HUES6 (cell line): Measurements from ENCODE around the gene TOR1AIP1.

Experiments used
- H3K27ac ChIP-seq: 2 replicates; pipeline ENCODE4 v1.7.0; 2013; ENCODE audit warnings: low read depth, mild to moderate bottlenecking, low read length, inconsistent platforms
- H3K27me3 ChIP-seq: 2 replicates; pipeline ENCODE4 v1.6.1; 2013; ENCODE audit warnings: low read length; ENCODE audit not compliant: control insufficient read depth, insufficient read depth
- H3K36me3 ChIP-seq: 2 replicates; pipeline ENCODE4 v1.6.1; 2013; ENCODE audit warnings: low read length; ENCODE audit not compliant: control insufficient read depth, insufficient read depth
- H3K4me1 ChIP-seq: 2 replicates; pipeline ENCODE4 v1.6.1; 2013; ENCODE audit warnings: low read length; ENCODE audit not compliant: control insufficient read depth, insufficient read depth
- H3K4me3 ChIP-seq: 2 replicates; pipeline ENCODE4 v1.5.1; 2013; ENCODE audit warnings: low read depth, low read length
- H3K9ac ChIP-seq: one replicate; pipeline ENCODE4 v1.6.1; 2013; ENCODE audit warnings: mild to moderate bottlenecking, low read length
- H3K9me3 ChIP-seq: 2 replicates; pipeline ENCODE4 v1.6.1; 2013; ENCODE audit warnings: low read depth, low read length; ENCODE audit not compliant: control insufficient read depth, insufficient read depth

Gene TOR1AIP1

DNA sequence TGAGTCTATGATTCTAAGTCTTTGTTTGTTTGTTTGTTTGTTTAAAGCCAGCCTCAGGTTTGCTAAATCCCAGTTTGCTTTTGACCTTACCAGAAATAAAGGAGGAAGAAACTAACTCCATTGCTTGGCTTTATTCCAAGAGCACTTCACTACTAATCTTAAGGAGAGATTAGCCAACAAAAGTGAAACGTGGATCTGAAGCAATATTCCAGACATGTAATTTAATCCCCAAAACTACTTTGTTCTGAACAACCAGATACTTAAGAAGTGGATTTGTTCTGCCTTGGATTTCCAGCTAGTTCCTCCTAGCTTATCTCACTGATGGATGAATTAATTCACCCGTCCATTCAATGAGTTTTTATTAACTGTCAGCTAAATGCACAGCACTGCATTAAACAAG lies 56.7 kb downstream of the TOR1AIP1 start:
- Histone ChIP-seq H3K9ac (no peak overlapping the region), H3K27ac (no peak overlapping the region), H3K27me3 (no peaks in the 10 kb centered on the region), H3K4me1 (no peaks in the 10 kb centered on the region), H3K36me3 (no peaks in the 10 kb centered on the region), H3K4me3 (no peak overlapping the region), H3K9me3 (no peaks in the 10 kb centered on the region)

DNA sequence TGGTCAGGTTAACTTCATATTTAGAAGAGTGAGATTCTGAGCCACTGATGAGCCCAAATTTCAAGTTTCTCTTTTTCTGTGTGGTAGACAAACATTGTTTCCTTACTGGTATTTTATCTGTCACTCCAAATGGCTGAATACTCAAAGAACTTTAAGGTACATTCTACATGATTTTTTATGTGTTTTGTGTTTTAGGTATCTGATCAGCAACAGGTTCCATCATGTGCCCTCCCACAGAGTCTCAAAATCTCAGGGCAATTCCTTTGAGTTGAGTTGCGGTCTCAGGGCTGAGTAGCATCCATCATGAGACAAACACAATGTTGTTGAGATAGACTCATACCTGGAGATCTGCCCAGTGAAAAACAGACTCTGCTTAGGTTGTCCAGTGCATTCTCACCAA lies 57.9 kb downstream of the TOR1AIP1 start:
- Histone ChIP-seq H3K27ac (no peak overlapping the region), H3K27me3 (no peaks in the 10 kb centered on the region), H3K36me3 (no peaks in the 10 kb centered on the region), H3K4me1 (no peaks in the 10 kb centered on the region), H3K4me3 (no peak overlapping the region), H3K9ac (no peak overlapping the region), H3K9me3 (no peaks in the 10 kb centered on the region)

DNA sequence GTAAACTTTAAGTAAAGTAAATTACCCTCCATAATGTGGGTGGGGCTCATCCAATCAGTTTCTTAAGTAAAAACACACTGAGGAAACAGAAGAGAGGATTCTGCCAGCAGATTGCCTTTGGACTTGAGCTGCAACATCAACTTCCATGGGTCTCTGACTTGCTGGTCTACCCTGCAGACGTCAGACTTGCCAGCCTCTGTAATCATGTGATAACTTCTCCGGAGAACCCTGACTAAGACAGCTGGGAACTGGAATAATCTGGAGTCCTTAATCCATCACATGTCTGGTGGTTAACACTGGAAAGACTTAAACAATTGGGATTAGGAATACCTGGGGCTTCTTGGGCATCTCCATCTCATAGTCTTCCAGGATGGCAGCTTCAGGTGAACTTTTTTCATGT lies 59.4 kb downstream of the TOR1AIP1 start:
- no peaks in the 10 kb centered on the region for H3K4me1 ChIP-seq
- H3K4me3 ChIP-seq = no peak overlapping the region
- H3K9me3 ChIP-seq = no peaks in the 10 kb centered on the region
- H3K27ac ChIP-seq = no peak overlapping the region
- H3K9ac ChIP-seq = no peak overlapping the region
- H3K27me3 ChIP-seq = no peaks in the 10 kb centered on the region
- H3K36me3 ChIP-seq = no peaks in the 10 kb centered on the region

DNA sequence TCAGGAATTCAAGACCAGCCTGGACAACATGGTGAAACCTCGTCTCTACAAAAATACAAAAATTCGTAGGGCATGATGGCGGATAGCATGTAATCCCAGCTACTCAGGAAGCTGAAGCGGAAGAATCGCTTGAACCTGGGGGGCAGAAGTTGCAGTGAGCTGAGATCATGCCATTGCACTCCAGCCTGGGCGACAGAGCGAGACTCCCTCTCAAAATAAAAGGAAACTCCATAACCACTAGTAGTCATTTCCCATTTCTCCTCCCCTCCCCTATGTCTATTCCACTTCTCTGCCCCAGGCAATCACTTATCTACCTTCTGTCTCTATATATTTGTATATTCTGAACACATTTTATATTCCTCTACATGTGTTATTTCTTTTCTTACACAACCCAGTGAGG lies 68.6 kb downstream of the TOR1AIP1 start:
- Histone ChIP-seq H3K9ac (no peak overlapping the region), H3K36me3 (no peaks in the 10 kb centered on the region), H3K27ac (no peak overlapping the region), H3K4me3 (no peak overlapping the region), H3K9me3 (no peaks in the 10 kb centered on the region), H3K4me1 (no peaks in the 10 kb centered on the region), H3K27me3 (no peaks in the 10 kb centered on the region)

DNA sequence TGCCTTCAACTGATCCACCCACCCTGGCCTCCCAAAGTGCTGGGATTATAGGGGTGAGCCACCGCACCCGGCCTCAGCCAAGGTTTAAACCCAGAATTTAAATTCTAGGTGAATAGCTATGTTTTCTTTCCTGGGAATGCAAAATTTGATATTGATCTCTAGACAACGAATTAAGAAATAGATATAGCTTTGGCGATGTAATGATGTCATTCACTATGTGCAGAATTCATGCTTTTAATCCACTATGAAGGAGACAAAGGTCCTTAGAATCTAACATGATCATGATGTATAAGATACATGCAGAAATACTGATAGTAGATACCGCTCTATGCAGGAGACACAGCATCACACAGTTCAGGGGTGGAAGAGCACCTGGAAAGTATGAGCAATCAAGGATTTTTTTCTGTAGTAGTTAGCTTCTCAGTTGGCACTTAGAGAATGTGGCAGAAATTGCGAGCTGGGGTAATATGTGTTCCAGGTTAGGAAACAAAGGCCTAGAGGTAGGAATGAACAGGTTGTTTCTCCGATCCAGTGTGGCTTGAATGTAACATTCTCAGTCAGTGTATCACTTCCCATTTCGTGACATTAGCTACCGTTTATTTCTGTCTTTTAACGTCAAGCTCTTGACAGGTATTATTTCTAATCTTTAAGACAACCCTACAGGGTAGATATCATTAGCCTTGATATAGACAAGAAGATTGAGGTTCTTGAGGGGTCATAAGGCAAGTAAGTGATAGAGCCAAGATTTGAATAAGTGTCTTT lies 69.5 kb downstream of the TOR1AIP1 start:
- Histone ChIP-seq H3K9me3 (no peaks in the 10 kb centered on the region), H3K27ac (no peak overlapping the region), H3K27me3 (no peaks in the 10 kb centered on the region), H3K4me1 (no peaks in the 10 kb centered on the region), H3K9ac (no peak overlapping the region), H3K4me3 (no peak overlapping the region), H3K36me3 (no peaks in the 10 kb centered on the region)

DNA sequence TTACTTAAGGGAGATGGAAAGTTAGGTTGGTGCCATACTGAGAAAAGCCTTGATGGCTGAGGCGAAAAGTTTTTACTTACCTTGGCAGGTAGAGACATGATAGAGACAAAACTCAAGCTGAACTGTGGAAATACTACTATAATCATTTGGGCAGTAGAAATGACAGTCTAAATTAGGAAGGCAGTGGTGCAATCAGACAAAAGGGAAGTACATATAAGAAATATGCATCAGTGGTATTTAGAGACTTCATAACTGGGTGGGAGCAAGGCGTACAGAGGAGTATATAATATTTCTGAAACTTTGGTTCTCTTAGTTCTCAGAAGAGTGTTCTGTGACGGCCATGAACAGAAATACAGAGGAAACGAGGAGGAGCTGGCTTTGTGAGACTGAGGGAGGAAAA lies 70.1 kb downstream of the TOR1AIP1 start:
- no peak overlapping the region for H3K4me3 ChIP-seq
- H3K9me3 ChIP-seq = no peaks in the 10 kb centered on the region
- no peak overlapping the region for H3K9ac ChIP-seq
- no peak overlapping the region for H3K27ac ChIP-seq
- no peaks in the 10 kb centered on the region for H3K4me1 ChIP-seq
- H3K27me3 ChIP-seq = no peaks in the 10 kb centered on the region
- no peaks in the 10 kb centered on the region for H3K36me3 ChIP-seq

DNA sequence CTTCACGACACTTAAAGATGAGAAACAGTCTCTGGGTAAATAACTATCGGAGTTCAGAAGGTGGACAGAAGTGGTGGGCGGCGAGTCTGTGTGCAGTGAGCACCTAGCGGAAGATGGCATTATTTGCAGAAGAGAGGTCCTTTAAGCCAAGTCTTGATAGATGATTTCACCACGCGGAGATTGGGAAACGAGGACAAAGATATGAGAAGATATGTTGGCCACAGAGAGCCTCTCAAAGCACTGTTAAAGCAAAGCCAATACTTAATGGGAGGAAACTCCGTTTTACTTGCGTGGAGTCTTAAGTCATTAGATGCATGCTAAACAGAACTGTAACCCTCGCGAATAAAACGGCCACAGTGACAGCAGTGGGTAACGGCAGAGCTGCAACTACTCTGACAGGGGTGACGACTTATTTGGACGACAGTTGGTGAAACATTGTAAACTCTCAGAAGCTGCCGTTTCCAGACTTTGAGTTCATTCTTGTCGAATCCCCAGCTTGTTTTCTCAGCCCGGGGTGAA lies 71.9 kb downstream of the TOR1AIP1 start:
- Histone ChIP-seq H3K36me3 (no peaks in the 10 kb centered on the region), H3K4me1 (no peaks in the 10 kb centered on the region), H3K27me3 (no peaks in the 10 kb centered on the region), H3K27ac (no peak overlapping the region), H3K9me3 (no peaks in the 10 kb centered on the region), H3K9ac (peak overlapping the region; percentile 48), H3K4me3 (peak overlapping the region; percentile 99)

DNA sequence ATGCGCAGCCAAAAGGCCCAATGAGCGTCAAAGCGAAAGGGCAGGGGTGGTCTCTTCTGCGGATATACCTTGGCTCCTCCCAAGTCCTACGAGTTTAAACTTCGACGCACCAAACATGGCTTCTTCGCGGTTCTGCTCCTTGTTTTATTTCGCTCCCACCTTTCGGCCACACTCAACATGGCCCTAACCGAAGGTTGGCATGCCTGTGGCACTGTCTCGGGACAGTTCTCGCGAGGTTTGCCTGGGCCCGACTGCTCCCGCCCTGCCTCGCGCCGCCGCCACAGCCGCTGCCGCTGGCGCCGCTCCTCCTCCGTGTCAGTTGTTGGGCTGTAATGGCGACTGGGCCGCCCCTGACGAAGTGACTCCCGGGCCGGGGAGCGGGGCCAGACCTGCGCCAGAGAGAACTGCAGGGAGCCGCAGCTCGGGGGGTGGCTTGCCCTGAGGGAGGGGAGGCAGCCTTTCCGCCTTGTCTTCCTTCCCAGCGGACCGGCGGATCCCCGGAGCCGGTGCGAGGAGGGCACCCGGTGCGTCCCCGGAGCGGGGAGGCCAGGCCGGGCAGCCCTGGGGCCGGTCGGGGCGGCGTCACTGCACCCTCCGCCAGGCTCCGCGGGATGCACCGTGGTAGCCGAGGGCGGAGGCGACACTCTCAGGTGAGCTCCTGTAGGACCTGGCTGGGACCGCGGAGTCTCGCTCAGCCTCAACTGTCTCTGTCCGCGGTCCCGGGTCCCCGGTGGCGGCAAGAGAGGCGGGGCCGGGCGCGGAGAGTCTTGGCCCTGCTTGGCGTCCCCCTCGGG lies 72.6 kb downstream of the TOR1AIP1 start, which contains the start of gene CEP350:
TSS of gene CEP350 (plus strand) at position 318 of the 794 bp plus-strand sequence. CDS start 31,372 bp downstream, outside the sequence.
- peak within 1 kb of the TSS; percentile 99 for H3K4me3 ChIP-seq
- H3K27me3 ChIP-seq = no peaks in the 10 kb centered on the region
- peak within 1 kb of the TSS; percentile 83 for H3K27ac ChIP-seq
- H3K4me1 ChIP-seq = no peaks in the 10 kb centered on the region
- no peaks in the 10 kb centered on the region for H3K9me3 ChIP-seq
- peak within 1 kb of the TSS; percentile 92 for H3K9ac ChIP-seq
- H3K36me3 ChIP-seq = no peaks in the 10 kb centered on the region

DNA sequence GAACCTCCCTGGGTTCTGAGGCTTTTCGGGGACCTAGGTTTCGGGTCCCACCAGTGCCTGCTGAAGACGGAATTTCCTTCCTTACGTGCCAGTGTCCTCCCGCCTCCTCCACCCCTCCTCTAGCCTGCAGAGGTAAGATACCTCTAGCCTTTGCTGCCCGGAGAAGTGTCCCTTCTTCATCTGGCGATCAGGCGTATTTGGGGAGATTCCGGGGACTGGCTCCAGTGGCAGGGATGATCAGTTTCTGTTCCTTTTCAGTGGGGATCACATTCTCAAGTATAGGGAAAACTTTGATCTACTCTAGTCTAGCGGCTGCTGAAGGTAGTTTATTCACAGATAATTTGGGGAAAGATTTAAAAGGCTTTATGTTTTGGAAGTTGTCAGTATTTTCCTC lies 73.2 kb downstream of the TOR1AIP1 start:
- peak overlapping the region; percentile 99 for H3K4me3 ChIP-seq
- H3K27ac ChIP-seq = peak overlapping the region; percentile 83
- H3K9me3 ChIP-seq = no peaks in the 10 kb centered on the region
- no peaks in the 10 kb centered on the region for H3K27me3 ChIP-seq
- H3K4me1 ChIP-seq = no peaks in the 10 kb centered on the region
- no peaks in the 10 kb centered on the region for H3K36me3 ChIP-seq
- H3K9ac ChIP-seq = peak overlapping the region; percentile 92

DNA sequence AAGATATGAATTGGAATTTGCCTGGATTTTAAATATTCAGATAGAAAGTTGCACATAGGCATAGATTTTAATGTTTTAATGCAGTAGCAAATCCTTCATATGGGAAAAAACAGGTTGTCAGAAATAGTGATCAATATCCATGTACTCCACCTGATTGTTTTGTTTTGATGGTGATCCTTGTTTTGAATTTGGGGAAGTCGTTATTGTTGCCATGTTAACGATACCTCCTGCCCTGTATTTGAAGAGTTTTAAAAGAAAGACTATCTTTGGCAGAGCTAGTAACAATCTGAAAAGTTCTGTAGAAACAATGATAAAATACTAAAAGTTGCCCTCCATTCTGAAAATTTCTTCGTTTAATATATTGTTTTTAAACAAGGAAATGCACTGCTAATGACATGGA lies 73.6 kb downstream of the TOR1AIP1 start:
- Histone ChIP-seq H3K4me1 (no peaks in the 10 kb centered on the region), H3K9ac (peak overlapping the region; percentile 92), H3K4me3 (peak overlapping the region; percentile 99), H3K27ac (no peak overlapping the region), H3K36me3 (no peaks in the 10 kb centered on the region), H3K9me3 (no peaks in the 10 kb centered on the region), H3K27me3 (no peaks in the 10 kb centered on the region)

DNA sequence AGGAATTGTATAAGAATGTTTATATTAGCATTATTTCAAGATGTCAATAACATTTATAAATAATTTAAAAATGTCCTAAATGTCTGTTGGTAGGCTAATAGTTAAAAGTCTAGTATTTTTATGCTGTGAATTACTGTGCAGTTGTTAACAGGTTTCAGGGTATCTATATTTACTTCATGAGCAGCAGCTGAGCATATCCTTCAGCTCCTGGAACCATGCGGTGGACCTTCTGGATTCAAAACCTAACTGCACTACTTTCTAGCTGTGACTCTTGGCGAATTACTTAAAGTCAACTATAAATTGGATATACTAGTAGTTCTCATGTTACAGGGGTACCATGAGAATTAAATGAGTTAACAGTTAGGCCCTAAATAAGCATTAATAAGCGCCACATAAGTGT lies 76.3 kb downstream of the TOR1AIP1 start:
- Histone ChIP-seq H3K27ac (no peak overlapping the region), H3K36me3 (no peaks in the 10 kb centered on the region), H3K27me3 (no peaks in the 10 kb centered on the region), H3K4me1 (no peaks in the 10 kb centered on the region), H3K9ac (no peak overlapping the region), H3K4me3 (no peak overlapping the region), H3K9me3 (no peaks in the 10 kb centered on the region)
